ENCODE measurements around the gene UPK3A.

UPK3A gene

GRCh38 chr22:45332001-45332400 is 47.3 kb downstream of the UPK3A start:
- DNase-seq, result no peak

GRCh38 chr22:45334068-45334467 is 49.3 kb downstream of the UPK3A start:
- DNase-seq, result no peak

- DNase-seq, result no peak
Measured at GRCh38 chr22:45334528-45334927, 49.8 kb downstream of the UPK3A start.

- no peak for DNase-seq
Measured at GRCh38 chr22:45335021-45335818, 50.5 kb downstream of the UPK3A start.

- no peak for DNase-seq
Measured at GRCh38 chr22:45335854-45336522, 51.2 kb downstream of the UPK3A start.

- no peak for DNase-seq
Measured at GRCh38 chr22:45336971-45337431, 52.3 kb downstream of the UPK3A start.

GRCh38 chr22:45337536-45337935 is 52.8 kb downstream of the UPK3A start:
- DNase-seq, result no peak

- DNase-seq, result no peak
Measured at GRCh38 chr22:45338795-45339194, 54.0 kb downstream of the UPK3A start.

GRCh38 chr22:45340323-45340722 is 55.6 kb downstream of the UPK3A start:
- no peak for DNase-seq

GRCh38 chr22:45341498-45341897 is 56.7 kb downstream of the UPK3A start:
- DNase-seq, result no peak

GRCh38 chr22:45343143-45343542 is 58.4 kb downstream of the UPK3A start:
- DNase-seq, result no peak

GRCh38 chr22:45344334-45344733 is 59.6 kb downstream of the UPK3A start:
- DNase-seq, result no peak

All from GF-D8 (cell line).